Endothelial cell of umbilical vein (primary cell): ENCODE results near the gene IL3. TPM values are rescaled to one million over a fixed set of nuclear protein-coding genes. Genes with fewer than 3 reads are reported as not detected.

Experiments used
- BruUV-seq: library from RNA; stranded (reverse); fragments of 400-500 nt; replicated peaks from 2 replicates; lab custom pipeline; 2021; lab: Mats Ljungman, UMichigan
- CTCF ChIA-PET: fragments of 300-600, 350-600 bp; sonication (Branson Sonifier 250); formaldehyde crosslinking; loops from one replicate; lab custom pipeline; 2021; ENCODE audit warnings: antibody characterized with exemption, inconsistent platforms; lab: Charles Lee
- POLR2A ChIA-PET: fragments of 300-600, 350-600 bp; sonication (Branson Sonifier 250); formaldehyde crosslinking; loops from one replicate; lab custom pipeline; 2021; ENCODE audit warnings: antibody characterized with exemption, inconsistent platforms; lab: Charles Lee
- DNase-seq: peaks from one replicate; pipeline ENCODE4 v3.0.0-alpha.2; 2011; ENCODE audit warnings: low read depth, low spot score
- FAIRE-seq: peaks from 2 replicates; lab custom pipeline; 2011; peaks lifted over from hg19 to GRCh38; lab: Jason Lieb, UNC
- H2AFZ ChIP-seq: 2 replicates; pipeline ENCODE4 v1.6.0; 2012; ENCODE audit warnings: low read depth, low read length, control low read depth, inconsistent platforms
- H3K27ac ChIP-seq: 2 replicates; pipeline ENCODE4 v1.5.1; 2011; ENCODE audit warnings: low read depth, mild to moderate bottlenecking, control low read depth, low read length, moderate library complexity; ENCODE audit not compliant: insufficient read depth
- H3K27me3 ChIP-seq, 2 experiments: 2 replicates each; pipeline versions ENCODE4 v1.6.0 to v1.6.1; 2011; ENCODE audit warnings: low read length in 2 of 2, mixed read lengths in 1 of 2; ENCODE audit not compliant: control insufficient read depth in 2 of 2, insufficient read depth in 2 of 2
- H3K36me3 ChIP-seq, 2 experiments: 2 replicates in 1 of 2; 3 replicates in 1 of 2; pipeline ENCODE4 v1.5.1; 2011; ENCODE audit warnings: low read length in 2 of 2, mild to moderate bottlenecking in 1 of 2, moderate library complexity in 1 of 2; ENCODE audit not compliant: control insufficient read depth in 2 of 2, insufficient read depth in 2 of 2; ENCODE audit errors: extremely low read depth in 1 of 2
- H3K4me1 ChIP-seq: 3 replicates; pipeline ENCODE4 v1.5.1; 2011; ENCODE audit warnings: mild to moderate bottlenecking, low read length; ENCODE audit not compliant: control insufficient read depth, insufficient read depth; ENCODE audit errors: extremely low read depth
- H3K4me2 ChIP-seq: 2 replicates; pipeline ENCODE4 v1.6.1; 2011; ENCODE audit warnings: low read length, control low read depth, mixed read lengths; ENCODE audit not compliant: insufficient read depth
- H3K4me3 ChIP-seq, 3 experiments: fragments of 200-600 bp in 1 of 3; sonication (generic), shearing (Covaris generic) in 1 of 3; replicated peaks in 1 of 3; 2 replicates each; pipeline ENCODE4 v1.5.1; 2011 to 2016; ENCODE audit warnings: control low read depth in 3 of 3, low read length in 3 of 3, mild to moderate bottlenecking in 2 of 3, inconsistent platforms in 1 of 3, low read depth in 1 of 3, moderate library complexity in 1 of 3; ENCODE audit not compliant: insufficient read depth in 1 of 3
- H3K79me2 ChIP-seq: 2 replicates; pipeline ENCODE4 v1.6.0; 2012; ENCODE audit warnings: low read length, inconsistent platforms; ENCODE audit not compliant: control insufficient read depth, insufficient read depth
- H3K9ac ChIP-seq: replicated peaks from 2 replicates; pipeline ENCODE3; 2011; ENCODE audit warnings: low read length, control low read depth; ENCODE audit not compliant: insufficient read depth; ENCODE audit errors: extremely low read depth
- H3K9me1 ChIP-seq: replicated peaks from 3 replicates; pipeline ENCODE4 v1.6.0; 2011; ENCODE audit warnings: mild to moderate bottlenecking, low read length; ENCODE audit not compliant: control insufficient read depth, insufficient read depth; ENCODE audit errors: extremely low read depth
- H3K9me3 ChIP-seq: replicated peaks from 2 replicates; pipeline ENCODE4 v1.5.1; 2012; ENCODE audit warnings: low read length, inconsistent platforms; ENCODE audit not compliant: control insufficient read depth, insufficient read depth
- H4K20me1 ChIP-seq: replicated peaks from 2 replicates; pipeline ENCODE3; 2011; ENCODE audit warnings: mild to moderate bottlenecking, low read length; ENCODE audit not compliant: control insufficient read depth, insufficient read depth; ENCODE audit errors: extremely low read depth
- EZH2 ChIP-seq: IDR thresholded peaks from 2 replicates; pipeline ENCODE4 v1.6.1; 2012; ENCODE audit warnings: borderline replicate concordance, low read depth, mild to moderate bottlenecking, moderate library complexity, low read length, inconsistent platforms; ENCODE audit not compliant: severe bottlenecking
- FOS ChIP-seq: IDR thresholded peaks from 2 replicates; pipeline ENCODE4 v1.6.1; 2011; ENCODE audit warnings: mild to moderate bottlenecking, low read length, moderate library complexity, borderline replicate concordance; ENCODE audit not compliant: insufficient read depth
- GATA2 ChIP-seq: IDR thresholded peaks from 2 replicates; pipeline ENCODE4 v1.7.0; 2011; ENCODE audit warnings: low read depth, mild to moderate bottlenecking, moderate library complexity, mixed read lengths, low read length; ENCODE audit not compliant: insufficient read length, insufficient read depth
- JUN ChIP-seq: IDR thresholded peaks from 2 replicates; pipeline ENCODE4 v1.6.1; 2011; ENCODE audit warnings: borderline replicate concordance, low read depth; ENCODE audit not compliant: insufficient read length, insufficient read depth
- MYC ChIP-seq: IDR thresholded peaks from one replicate; pipeline ENCODE4 v1.6.1; 2011; ENCODE audit warnings: mild to moderate bottlenecking, low read depth, low read length
- POLR2A ChIP-seq: IDR thresholded peaks from 2 replicates; pipeline ENCODE4 v1.6.1; 2012; ENCODE audit warnings: low read depth, mild to moderate bottlenecking, control low read depth, low read length
- POLR2AphosphoS5 ChIP-seq: IDR thresholded peaks from 2 replicates; pipeline ENCODE4 v1.6.1; 2012; ENCODE audit warnings: low read depth, mild to moderate bottlenecking, control low read depth, low read length, moderate library complexity; ENCODE audit not compliant: insufficient read depth
- dilution Hi-C: fragments of 300-500 bp; cut with MboI; formaldehyde crosslinking; loops from one replicate; pipeline ENCODE4 v1.15.0; 2019; ENCODE audit warnings: low sequenced_read_pairs; ENCODE audit not compliant: extremely low pct_ligation_motif_present
- intact Hi-C: fragments of 100-400 bp; cut with micrococcal nuclease; formaldehyde crosslinking; loops from one replicate; pipeline ENCODE4 v1.10.0; 2022
- polyA plus RNA-seq, 4 experiments: library from polyadenylated mRNA; depleted of rRNA in 3 of 4; stranded (reverse) in 3 of 4; unstranded in 1 of 4; fragments of >200 nt; gene quantifications; 2 replicates each; pipeline versions ENCODE4 v1.2.1 to v1.2.3, GENCODE V29; 2011 to 2012; ENCODE audit warnings: missing spikeins in 1 of 4
- total RNA-seq: library from RNA; stranded (reverse); gene quantifications from 2 replicates; pipeline ENCODE4 v1.2.3, GENCODE V29; 2021
- TF ChIP-seq, protein P1 (sequence below): IDR thresholded peaks from 2 replicates; pipeline ENCODE4 v1.6.1; 2011; ENCODE audit not compliant: insufficient read depth, insufficient read length
- TF ChIP-seq, protein P2 (sequence below), 2 donors: IDR thresholded peaks; 1 replicate in 1 of 2; 2 replicates in 1 of 2; pipeline ENCODE4 v1.5.1; 2011; ENCODE audit warnings: low read length in 2 of 2, mild to moderate bottlenecking in 2 of 2, moderate library complexity in 2 of 2, control low read depth in 1 of 2, inconsistent platforms in 1 of 2, low read depth in 1 of 2; ENCODE audit not compliant: insufficient read depth in 1 of 2; ENCODE audit errors: extremely low read depth in 1 of 2

The IL3 gene
- total and polyA plus RNA-seq, 2 donors (not counting 3 experiments of a cell fraction or from before 2014, with no cell fraction given) = not detected

DNA sequence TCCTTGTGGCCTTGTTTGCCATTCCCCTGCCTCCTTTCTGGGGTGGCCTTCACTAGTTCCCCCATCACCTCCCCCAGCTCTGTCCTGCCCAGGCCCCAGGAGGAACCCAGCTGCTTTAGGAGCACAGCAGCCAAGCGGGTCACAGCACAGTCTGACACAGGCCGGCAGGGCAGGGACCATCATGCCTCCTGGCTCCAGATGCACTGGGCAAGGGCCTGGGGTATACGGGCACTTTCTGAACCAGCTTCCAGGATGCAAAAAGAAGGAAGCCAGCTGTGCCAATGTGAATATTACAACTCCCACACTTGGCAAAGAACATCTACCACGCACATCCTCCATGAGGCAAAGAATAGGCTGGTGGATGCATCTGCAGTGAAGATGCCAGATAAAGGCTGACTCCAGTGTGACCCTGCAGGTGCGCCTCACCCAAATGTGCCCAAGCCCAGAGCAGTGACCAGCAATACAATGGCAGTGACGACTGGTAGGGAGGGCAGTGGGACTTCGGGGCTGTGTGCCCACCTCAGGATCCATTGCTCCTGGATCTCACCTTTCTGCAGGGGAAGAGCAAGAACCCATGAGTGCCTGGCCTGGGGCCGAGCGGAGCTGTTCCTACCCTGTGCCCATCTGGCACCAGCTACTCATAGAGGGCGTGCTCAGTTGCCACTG, 6.3 kb upstream of the IL3 start:
- ChIA-PET CTCF (interaction anchor here (1.9 kb wide), 1 partner anchor 9 kb away, joined by 4 read pairs; no protein-coding TSS in a partner anchor), POLR2A (no interaction called here)
- Histone ChIP-seq H3K4me1 (no peaks in the 10 kb centered on the region), H4K20me1 (no peaks in the 10 kb centered on the region), H2AFZ (no peak overlapping the region), H3K36me3 (no peaks in the 10 kb centered on the region), H3K79me2 (no peaks in the 10 kb centered on the region), H3K27ac (no peak overlapping the region), H3K9ac (no peak overlapping the region), H3K4me3 (no peak overlapping the region), H3K9me3 (no peaks in the 10 kb centered on the region), H3K27me3 (peaks cover 0 to 3% of the 10 kb centered on the region in 2 experiments), H3K9me1 (no peaks in the 10 kb centered on the region), H3K4me2 (no peak overlapping the region)
- dilution Hi-C loops (no loop called here), intact Hi-C loops (no loop called here)
- DNase-seq (no peak), FAIRE-seq (no peak)
- TF ChIP-seq MYC (no peak), JUN (no peak), POLR2A (no peak)
- TF ChIP-seq, protein P1, sequence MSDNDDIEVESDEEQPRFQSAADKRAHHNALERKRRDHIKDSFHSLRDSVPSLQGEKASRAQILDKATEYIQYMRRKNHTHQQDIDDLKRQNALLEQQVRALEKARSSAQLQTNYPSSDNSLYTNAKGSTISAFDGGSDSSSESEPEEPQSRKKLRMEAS = no peak
- BruUV-seq = no TSS peak

DNA sequence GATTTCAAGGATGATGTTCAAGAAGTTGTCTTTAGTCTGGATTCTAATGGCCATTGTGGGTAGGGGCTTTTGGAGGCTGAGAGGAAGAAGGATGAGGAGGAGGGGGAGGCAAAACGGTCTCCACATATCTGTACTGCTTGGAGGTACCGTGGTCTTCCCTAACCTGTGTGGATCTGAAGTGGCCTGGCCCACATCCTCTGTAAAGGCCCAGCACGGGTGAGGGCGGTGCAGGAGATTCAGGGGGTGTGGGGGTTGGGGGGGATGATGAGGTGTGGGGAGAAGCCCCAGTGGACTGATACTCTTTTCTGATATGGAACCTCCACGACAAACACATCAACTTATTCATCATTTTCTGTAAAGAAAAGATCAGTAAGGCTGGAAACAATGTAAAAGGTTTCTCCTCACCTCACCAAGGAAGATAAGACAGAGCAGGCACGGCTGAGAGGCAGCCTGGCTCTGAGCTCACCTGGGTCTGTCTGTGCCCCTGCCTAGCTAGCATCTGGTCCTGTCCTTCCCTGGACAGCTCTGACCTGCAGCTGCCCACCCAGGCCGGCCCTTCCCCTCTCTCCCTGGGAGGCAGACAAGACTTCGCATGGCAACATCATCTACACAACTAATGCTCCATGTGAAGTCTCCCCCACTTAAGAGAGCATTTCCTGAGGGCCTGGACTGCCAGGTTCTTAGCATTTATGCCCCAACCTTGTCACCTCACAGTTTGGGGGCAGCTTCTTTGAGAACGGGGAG, 5.6 kb upstream of the IL3 start:
- Histone ChIP-seq H4K20me1 (no peaks in the 10 kb centered on the region), H3K27me3 (peaks cover 0 to 1% of the 10 kb centered on the region in 2 experiments), H3K9me1 (no peaks in the 10 kb centered on the region), H3K36me3 (no peaks in the 10 kb centered on the region), H3K79me2 (no peaks in the 10 kb centered on the region), H3K4me2 (no peak overlapping the region), H3K4me3 (no peak overlapping the region), H3K27ac (no peak overlapping the region), H2AFZ (no peak overlapping the region), H3K4me1 (no peaks in the 10 kb centered on the region), H3K9ac (no peak overlapping the region), H3K9me3 (no peaks in the 10 kb centered on the region)
- FAIRE-seq (no peak), DNase-seq (no peak)
- ChIA-PET POLR2A (no interaction called here), CTCF (interaction anchor here (1.9 kb wide), 1 partner anchor 8 kb away, joined by 4 read pairs; no protein-coding TSS in a partner anchor)
- no peak for TF ChIP-seq GATA2
- no peak for TF ChIP-seq MYC
- TF ChIP-seq, protein P2, sequence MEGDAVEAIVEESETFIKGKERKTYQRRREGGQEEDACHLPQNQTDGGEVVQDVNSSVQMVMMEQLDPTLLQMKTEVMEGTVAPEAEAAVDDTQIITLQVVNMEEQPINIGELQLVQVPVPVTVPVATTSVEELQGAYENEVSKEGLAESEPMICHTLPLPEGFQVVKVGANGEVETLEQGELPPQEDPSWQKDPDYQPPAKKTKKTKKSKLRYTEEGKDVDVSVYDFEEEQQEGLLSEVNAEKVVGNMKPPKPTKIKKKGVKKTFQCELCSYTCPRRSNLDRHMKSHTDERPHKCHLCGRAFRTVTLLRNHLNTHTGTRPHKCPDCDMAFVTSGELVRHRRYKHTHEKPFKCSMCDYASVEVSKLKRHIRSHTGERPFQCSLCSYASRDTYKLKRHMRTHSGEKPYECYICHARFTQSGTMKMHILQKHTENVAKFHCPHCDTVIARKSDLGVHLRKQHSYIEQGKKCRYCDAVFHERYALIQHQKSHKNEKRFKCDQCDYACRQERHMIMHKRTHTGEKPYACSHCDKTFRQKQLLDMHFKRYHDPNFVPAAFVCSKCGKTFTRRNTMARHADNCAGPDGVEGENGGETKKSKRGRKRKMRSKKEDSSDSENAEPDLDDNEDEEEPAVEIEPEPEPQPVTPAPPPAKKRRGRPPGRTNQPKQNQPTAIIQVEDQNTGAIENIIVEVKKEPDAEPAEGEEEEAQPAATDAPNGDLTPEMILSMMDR (IDR thresholded peaks at IDR 0.05; ENCODE audit: extremely low read depth in 1 of 2, insufficient read depth in 1 of 2, low read depth in 1 of 2, low read length in 2 of 2) = no peak
- no peak for TF ChIP-seq POLR2AphosphoS5
- TF ChIP-seq JUN = no peak
- no peak for TF ChIP-seq EZH2
- TF ChIP-seq, protein P1 = no peak
- no peak for TF ChIP-seq POLR2A
- no peak for TF ChIP-seq FOS
- intact Hi-C loops = no loop called here
- no TSS peak for BruUV-seq
- dilution Hi-C loops = no loop called here
